ENCODE results near the gene EQTN. TPM values are rescaled to one million over a fixed set of nuclear protein-coding genes. Genes with fewer than 3 reads are reported as not detected.
"Not testable (repeated sequence)": the region's sequence is repeated elsewhere in the genome, so short reads cannot be mapped to it uniquely, and the experiment has no call there.

EQTN gene
- total RNA-seq, 1 donor from 2014 or later = not detected

DNA sequence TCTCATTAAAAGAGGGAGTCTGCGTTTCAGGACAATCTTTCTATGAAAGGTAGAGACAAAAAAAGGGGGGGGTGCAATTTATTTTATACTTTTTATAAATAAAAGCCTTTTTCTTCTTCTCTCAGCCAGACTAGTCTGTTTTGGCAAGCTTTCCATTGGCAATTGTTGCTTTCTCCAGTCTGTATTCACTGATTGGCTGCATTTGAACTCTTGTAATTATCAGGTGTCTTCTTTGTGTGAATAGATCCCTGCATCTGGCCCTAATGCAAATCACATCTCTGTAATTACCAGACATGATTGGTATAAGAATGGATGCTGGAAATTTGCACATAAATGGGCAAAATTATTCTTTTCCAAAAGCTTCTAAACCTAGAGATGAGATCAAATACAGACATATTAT, 7.6 kb upstream of the EQTN start:
- intact Hi-C loops (cut with DNase I) = no loop called here
- no peak for DNase-seq (ENCODE audit: low spot score)

DNA sequence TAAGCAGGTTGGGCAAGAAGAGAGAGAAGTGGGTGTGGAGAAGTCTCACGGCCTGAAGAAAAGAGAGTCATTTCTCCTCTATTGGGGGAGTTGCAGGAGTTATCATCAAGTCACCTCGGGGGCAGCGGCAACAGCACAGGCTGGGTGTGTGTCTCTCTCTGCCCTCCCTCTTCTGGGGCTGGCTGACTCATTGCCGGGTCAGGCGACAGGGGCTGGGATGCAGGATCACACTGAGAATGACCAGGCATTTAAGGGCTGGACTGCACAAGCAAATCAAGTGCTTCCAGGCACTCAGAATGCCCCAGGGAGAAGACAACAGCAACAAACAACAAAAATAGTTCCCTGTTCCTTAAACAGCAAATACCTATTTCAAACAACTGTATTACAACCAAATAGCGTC, 6.3 kb upstream of the EQTN start:
- no peak for DNase-seq (ENCODE audit: low spot score)
- intact Hi-C loops (cut with DNase I) = no loop called here

GRCh38 chr9:27293996-27294395, 3.0 kb downstream of the EQTN start:
- intact Hi-C loops (cut with DNase I) = no loop called here
- no peak for DNase-seq (ENCODE audit: low spot score)

DNA sequence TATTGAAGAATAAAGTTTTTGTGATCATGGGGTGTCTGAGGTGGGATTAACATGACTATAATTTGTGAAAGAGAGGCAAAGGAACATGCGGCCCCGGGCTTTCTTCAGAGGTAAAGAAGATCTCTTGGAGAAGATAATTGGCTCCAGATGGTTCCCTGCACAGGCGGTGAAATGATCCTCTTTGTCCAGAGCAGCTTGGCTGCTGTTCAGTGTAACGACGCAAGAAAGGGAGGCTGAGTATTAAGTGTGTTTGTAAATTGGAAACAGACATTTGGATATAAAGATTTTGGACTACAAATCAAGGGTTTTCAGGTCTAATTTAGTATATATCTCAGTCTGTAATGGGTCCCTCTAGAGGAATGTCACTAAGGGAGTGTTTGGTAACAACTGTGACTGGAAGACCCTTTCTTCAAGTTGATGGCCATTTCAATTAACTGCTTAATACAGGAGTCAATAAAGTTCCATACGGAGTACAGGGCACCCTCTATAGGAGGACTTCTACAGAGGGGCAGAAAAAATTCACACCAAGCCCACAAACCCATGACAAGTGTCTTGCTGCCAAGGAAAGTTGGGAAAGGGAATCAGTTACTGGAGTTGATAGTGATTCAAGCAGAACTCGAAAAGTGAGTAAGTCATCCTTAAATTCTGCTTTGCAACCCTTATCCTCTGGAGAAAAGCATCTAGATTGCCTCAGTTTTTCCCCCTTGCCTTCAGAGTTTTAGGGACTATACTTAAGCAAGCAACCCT, 4.1 kb downstream of the EQTN start:
- DNase-seq (ENCODE audit: low spot score) = no peak
- intact Hi-C loops (cut with DNase I) = no loop called here

DNA sequence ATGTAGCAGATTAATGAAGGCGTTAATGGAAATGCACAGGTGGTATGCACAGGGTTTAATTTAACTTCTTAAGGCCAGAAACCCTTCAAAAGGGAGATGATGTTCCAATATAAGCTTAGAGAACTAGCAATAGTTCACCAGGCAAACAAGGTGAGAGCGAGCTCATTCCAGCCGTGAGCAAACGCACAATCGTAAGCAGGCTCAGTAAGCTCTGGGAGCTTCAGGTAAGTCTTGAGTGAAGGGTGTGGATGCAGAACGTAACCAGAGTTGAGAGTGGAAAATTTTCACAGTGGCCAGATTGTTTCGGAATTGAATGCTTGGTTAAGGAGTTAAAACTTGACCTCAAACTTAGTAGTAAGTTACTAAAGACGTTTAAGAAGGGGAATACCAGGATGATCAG, 5.7 kb downstream of the EQTN start:
- intact Hi-C loops (cut with DNase I) = no loop called here

GRCh38 chr9:27282269-27282668, 14.7 kb downstream of the EQTN start:
- no peak for DNase-seq (ENCODE audit: low spot score)
- intact Hi-C loops (cut with DNase I) = no loop called here

More for the DNA sequence above, 5.7 kb downstream of the EQTN start:
- DNase-seq (ENCODE audit: low spot score) = no peak

DNA sequence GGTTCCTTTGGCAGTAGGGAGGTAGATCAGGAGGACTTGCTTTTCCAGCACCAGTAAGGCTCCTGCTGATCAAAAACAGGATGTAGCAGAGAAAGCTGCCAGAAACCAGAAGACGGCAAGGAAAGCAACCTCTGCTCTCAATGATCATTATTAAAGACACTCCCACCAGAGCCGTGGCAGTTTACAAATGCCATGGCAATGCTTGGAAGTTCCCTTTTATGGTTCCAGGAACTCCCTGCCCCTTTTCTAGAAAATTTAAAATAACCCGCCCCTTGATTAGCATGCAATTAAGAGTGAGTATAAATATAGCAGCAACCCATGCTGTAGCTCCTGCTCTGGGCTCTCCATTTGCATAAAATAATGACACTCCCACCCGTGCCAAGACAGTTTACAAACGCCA, 16.1 kb downstream of the EQTN start:
- no peak for DNase-seq (ENCODE audit: low spot score)
- intact Hi-C loops (cut with DNase I) = no loop called here

DNA sequence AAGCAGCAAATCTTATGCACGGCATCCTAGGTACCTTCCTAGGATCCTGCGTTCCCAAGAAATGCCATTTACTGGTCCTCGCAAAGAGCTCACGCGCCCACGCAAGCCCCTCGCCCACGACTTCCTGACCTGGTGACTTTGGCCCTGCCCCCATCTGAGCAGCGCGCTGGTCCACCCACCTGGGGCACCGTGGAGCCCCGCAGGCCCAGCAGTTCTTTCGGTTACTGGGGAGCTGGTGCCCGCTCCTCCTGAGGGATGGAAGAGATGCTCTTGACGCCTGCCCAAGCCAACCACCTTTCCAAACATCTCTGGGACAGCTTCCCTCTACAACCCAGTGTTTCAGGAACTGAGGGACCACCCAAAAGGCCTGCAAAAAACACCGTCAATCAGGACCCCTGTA, 16.7 kb downstream of the EQTN start:
- no peak for DNase-seq (ENCODE audit: low spot score)
- intact Hi-C loops (cut with DNase I) = no loop called here

DNA sequence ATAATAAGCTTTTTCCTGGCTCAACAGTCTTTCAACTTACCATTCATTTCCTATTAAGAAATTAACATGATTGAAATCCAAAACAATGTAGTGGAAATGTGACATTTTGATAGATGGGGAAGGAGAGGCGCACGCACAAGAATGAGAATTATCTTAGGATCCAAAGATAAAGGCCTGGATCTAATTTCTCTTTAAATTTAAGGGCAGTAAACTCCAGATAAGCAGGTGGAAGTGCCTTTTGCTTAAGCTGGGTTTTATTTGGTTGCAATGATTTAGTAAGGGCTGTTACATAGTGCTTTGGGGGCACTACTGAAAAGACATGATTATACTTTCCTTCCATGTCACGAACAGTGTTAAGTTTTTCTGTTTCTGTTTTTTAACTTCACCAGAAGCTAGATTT, 17.3 kb downstream of the EQTN start:
- DNase-seq (ENCODE audit: low spot score) = no peak
- intact Hi-C loops (cut with DNase I) = no loop called here

GRCh38 chr9:27278374-27278773, 18.6 kb downstream of the EQTN start:
- intact Hi-C loops (cut with DNase I) = no loop called here
- no peak for DNase-seq (ENCODE audit: low spot score)

DNA sequence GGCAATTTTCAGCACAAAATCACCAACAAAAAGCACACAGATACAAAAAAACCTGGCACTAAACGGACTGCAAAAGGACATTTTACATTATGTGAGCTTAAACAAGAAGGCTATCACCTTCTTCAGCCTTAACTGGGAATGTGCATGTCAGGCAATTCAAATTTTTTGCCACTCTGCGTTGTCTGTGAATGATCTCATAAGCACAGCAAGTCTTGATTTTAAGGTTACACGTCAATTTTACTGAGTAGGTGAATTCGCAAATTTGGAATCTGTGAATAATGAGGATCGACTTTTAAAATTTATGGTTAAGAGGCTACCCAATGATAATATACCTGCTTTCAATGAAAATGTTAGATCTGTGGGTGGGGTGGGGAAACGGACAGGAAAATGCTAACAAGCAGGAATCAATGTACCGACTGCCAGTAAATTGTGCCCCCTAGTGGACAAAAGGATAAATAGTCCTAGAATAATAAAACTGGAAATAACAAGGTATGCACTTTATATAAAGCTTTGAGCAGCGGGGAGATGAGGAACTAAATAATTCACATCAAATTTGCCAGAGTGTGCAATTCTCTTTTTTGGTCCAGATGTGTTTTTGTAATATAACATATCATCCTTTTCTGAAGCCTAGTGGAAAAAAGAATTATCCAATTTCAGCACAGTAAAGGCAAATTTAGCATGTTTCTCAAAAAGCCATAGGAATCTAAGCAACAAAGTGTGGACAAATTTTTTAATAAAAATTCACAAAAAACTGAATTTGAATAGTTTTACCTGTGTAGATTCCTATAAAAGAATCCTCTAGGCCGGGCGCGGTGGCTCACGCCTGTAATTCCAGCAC, 20.5 kb downstream of the EQTN start:
- no peak for DNase-seq (ENCODE audit: low spot score)
- intact Hi-C loops (cut with DNase I) = loop anchor here (2.0 kb wide), 1 partner anchor 242 kb away; no protein-coding TSS in a partner anchor

- no peak for DNase-seq (ENCODE audit: low spot score)
- intact Hi-C loops (cut with DNase I) = no loop called here
Measured at GRCh38 chr9:27273186-27273585, 23.8 kb downstream of the EQTN start.

- intact Hi-C loops (cut with DNase I) = no loop called here
- no peak for DNase-seq (ENCODE audit: low spot score)
Measured at GRCh38 chr9:27272103-27272502, 24.8 kb downstream of the EQTN start.

DNA sequence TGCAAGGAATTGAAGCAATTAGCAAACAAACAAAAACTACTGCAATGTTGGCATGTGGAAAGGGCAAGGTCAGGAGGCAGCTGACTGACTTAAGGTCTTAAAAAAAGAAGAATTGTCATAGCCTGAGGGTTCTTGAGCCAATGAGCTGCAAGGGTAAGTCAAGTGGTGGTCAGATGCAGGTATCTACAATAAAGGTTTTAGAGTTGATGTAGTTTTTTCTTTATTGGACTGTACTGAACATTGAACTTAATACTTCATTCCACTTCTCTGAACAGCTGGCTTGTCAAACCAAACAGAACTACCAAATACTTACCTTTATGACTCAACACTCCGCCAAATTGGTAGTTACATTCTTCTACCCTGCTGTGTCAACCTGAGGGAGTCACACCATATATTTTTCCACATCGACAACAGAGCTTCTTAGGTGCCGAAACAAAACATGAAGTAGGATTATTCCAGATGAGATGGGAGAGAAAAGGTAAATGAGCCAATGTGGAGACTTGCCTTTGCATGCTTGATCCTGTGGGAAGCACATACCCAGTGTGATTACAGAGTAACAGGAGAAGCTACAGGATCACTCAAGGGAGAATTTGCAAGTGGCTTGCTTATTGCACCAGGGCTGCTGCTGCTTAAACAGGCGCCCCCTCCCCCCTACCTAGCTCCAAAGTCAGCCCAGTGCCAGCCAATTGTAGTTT, 35.3 kb downstream of the EQTN start:
- intact Hi-C loops (cut with DNase I) = no loop called here
- DNase-seq (ENCODE audit: low spot score) = no peak

DNA sequence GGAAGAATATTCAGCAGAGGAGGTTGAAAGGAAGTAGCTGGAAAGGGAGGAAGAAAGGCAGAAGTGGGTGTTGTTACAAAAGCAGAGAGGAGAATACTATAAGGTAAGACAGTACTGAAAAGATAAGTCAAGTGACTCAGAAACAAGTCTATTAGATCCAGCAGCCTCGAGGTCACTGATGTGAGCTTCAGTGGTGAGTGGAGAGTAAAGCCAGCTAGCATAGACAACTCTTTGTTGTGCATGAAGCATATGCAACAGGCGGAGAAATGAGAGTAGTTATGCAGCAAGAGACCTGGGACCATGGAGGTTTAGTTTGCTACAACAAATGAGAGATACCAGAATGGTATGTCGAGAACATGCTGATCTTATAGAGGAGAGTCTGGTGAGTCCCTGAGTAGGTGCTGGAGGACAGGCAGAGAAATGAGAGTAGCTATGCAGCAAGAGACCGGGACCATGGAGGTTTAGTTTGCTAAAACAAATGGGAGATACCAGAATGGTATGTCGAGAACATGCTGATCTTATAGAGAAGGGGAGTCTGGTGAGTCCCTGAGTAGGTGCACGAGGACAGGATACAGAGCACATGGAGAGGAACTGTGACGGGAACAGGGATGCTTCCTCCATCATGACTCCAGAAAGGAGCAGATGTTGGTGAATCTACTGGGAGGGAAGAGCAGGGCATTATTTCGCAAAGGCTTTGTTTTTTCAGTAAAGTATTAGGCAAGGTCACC, 36.0 kb downstream of the EQTN start:
- no peak for DNase-seq (ENCODE audit: low spot score)
- intact Hi-C loops (cut with DNase I) = no loop called here

DNA sequence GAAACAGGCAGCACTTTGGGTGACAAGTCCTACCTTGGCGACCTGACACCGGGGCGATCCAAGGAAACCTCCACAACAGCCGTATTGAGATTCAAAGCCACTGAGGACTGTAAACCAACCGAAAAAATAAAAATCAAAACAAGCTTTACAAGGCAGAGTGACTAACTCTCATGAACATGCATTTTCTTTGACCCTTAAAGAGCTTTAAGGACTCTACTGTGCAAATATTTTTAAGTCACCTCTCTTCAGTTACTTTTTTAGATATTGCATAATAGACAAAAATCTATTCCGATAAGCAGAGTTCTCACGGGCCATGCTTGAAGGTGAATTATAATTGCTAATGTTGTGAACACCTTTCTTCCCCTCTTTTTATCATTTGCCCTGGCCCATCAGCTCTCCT, 38.3 kb downstream of the EQTN start:
- intact Hi-C loops (cut with DNase I) = no loop called here
- DNase-seq (ENCODE audit: low spot score) = no peak

- DNase-seq (ENCODE audit: low spot score) = no peak
- intact Hi-C loops (cut with DNase I) = no loop called here
Measured at GRCh38 chr9:27248702-27249101, 48.2 kb downstream of the EQTN start.

DNA sequence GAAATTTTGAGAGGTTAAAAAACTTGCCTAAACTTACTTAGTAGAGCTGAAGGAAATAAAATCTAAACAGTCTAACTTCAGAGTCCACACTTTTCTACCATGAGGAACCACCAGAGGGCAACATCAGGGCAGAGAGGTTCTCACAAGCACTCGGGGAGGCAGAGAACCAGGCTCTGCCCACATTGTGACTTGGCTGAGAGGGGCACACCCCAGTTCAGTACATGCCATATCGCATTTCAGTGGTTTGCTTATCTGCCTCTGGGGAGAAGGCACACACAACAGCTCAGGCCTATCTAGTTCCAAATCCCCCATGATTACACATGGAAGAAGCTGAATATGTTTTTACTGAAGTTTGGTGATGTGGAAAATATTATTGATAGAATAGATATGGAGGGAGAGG, 49.2 kb downstream of the EQTN start:
- intact Hi-C loops (cut with DNase I) = no loop called here
- no peak for DNase-seq (ENCODE audit: low spot score)

- intact Hi-C loops (cut with DNase I) = not testable (repeated sequence)
Measured at GRCh38 chr9:27239648-27240047, 57.3 kb downstream of the EQTN start.

More at GRCh38 chr9:27239648-27240047, 57.3 kb downstream of the EQTN start:
- not testable (repeated sequence) for DNase-seq (ENCODE audit: low spot score)

Measured in cardiac septum (tissue), 1 donor.